B cell (primary cell): Measurements from ENCODE around the gene KCTD13. TPM values are rescaled to one million over a fixed set of nuclear protein-coding genes. Genes with fewer than 3 reads are reported as not detected.

Experiments
- ATAC-seq: fragments of 200-7000 bp; cut with Tn5 transposase; one replicate; pipeline ENCODE4 v1.10.0; 2021; ENCODE audit warnings: low read depth, mild to moderate bottlenecking, moderate number of reproducible peaks, moderate library complexity
- CTCF ChIA-PET: fragments of 350-600 bp; sonication (Branson Sonifier 250); formaldehyde crosslinking; loops from one replicate; lab custom pipeline; 2021; ENCODE audit warnings: antibody characterized with exemption, inconsistent platforms; lab: Charles Lee
- POLR2A ChIA-PET: fragments of 350-600 bp; sonication (Branson Sonifier 250); formaldehyde crosslinking; loops from one replicate; lab custom pipeline; 2021; ENCODE audit warnings: antibody characterized with exemption; lab: Charles Lee
- DNase-seq: peaks from one replicate; pipeline ENCODE4 v3.0.0; 2013
- H2AFZ ChIP-seq: 2 replicates; pipeline ENCODE4 v1.6.1; 2012; ENCODE audit warnings: mild to moderate bottlenecking, low read depth, low read length; ENCODE audit not compliant: insufficient read depth, poor library complexity, severe bottlenecking
- H3K27ac ChIP-seq, 2 donors: 1 replicate in 1 of 2; 2 replicates in 1 of 2; pipeline ENCODE4 v1.5.1; 2012 to 2013; ENCODE audit warnings: low read length in 2 of 2, mild to moderate bottlenecking in 2 of 2, moderate library complexity in 1 of 2
- H3K27me3 ChIP-seq, 4 experiments: fragments of 200-600 bp in 1 of 4; sonication (generic) in 1 of 4; replicated peaks in 1 of 4; 1 replicate in 2 of 4; 2 replicates in 2 of 4; pipeline versions ENCODE4 v1.6.1 to v1.7.0; 2013 to 2016; ENCODE audit warnings: low read length in 3 of 4, mild to moderate bottlenecking in 2 of 4, mixed read lengths in 1 of 4, moderate library complexity in 1 of 4; ENCODE audit not compliant: insufficient read depth in 4 of 4, control insufficient read depth in 3 of 4; ENCODE audit errors: control extremely low read depth in 1 of 4
- H3K36me3 ChIP-seq, 2 experiments: replicated peaks in 1 of 2; 1 replicate in 1 of 2; 2 replicates in 1 of 2; pipeline versions ENCODE4 v1.6.1 to v1.7.1; 2013; ENCODE audit warnings: low read length in 1 of 2; ENCODE audit not compliant: insufficient read depth in 2 of 2, control insufficient read depth in 1 of 2; ENCODE audit errors: control extremely low read depth in 1 of 2, extremely low read depth in 1 of 2
- H3K4me1 ChIP-seq, 2 donors: fragments of 200-600 bp in 1 of 2; sonication (generic) in 1 of 2; 1 replicate in 1 of 2; 2 replicates in 1 of 2; pipeline versions ENCODE4 v1.5.1 to v1.6.1; 2013 to 2017; ENCODE audit warnings: low read length in 2 of 2; ENCODE audit not compliant: control insufficient read depth in 2 of 2, insufficient read depth in 2 of 2
- H3K4me2 ChIP-seq: replicated peaks from 2 replicates; pipeline ENCODE3; 2012; ENCODE audit warnings: mild to moderate bottlenecking, low read depth, low read length; ENCODE audit not compliant: poor library complexity, severe bottlenecking
- H3K4me3 ChIP-seq, 5 experiments: fragments of 200-600 bp in 1 of 5; sonication (generic) in 1 of 5; 1 replicate in 3 of 5; 2 replicates in 2 of 5; pipeline versions ENCODE4 v1.5.1 to v1.7.0; 2011 to 2016; ENCODE audit warnings: low read length in 4 of 5, mild to moderate bottlenecking in 4 of 5, low read depth in 2 of 5, control low read depth in 1 of 5, moderate library complexity in 1 of 5; ENCODE audit not compliant: insufficient read depth in 1 of 5; ENCODE audit errors: control extremely low read depth in 1 of 5, extremely low read depth in 1 of 5
- H3K79me2 ChIP-seq: fragments of 200-600 bp; sonication (generic); one replicate; pipeline ENCODE4 v1.6.0; 2016; ENCODE audit warnings: low read length; ENCODE audit not compliant: control insufficient read depth, insufficient read depth
- H3K9ac ChIP-seq: fragments of 200-600 bp; sonication (generic); 2 replicates; pipeline ENCODE4 v1.6.1; 2017; ENCODE audit warnings: mild to moderate bottlenecking, low read length, moderate library complexity
- H3K9me3 ChIP-seq, 3 donors: one replicate each; pipeline versions ENCODE4 v1.6.1 to v1.7.1; 2013; ENCODE audit warnings: low read length in 2 of 3; ENCODE audit not compliant: control insufficient read depth in 2 of 3, insufficient read depth in 1 of 3; ENCODE audit errors: control extremely low read depth in 1 of 3
- H4K20me1 ChIP-seq: 2 replicates; pipeline ENCODE4 v1.6.0; 2012; ENCODE audit warnings: mild to moderate bottlenecking, low read length; ENCODE audit not compliant: insufficient read depth, control insufficient read depth, poor library complexity, severe bottlenecking
- H3K27ac Mint-ChIP-seq: one replicate; pipeline ENCODE4 v1.8.0; 2021; ENCODE audit warnings: mixed read lengths
- H3K27me3 Mint-ChIP-seq: one replicate; pipeline ENCODE4 v1.8.0; 2021; ENCODE audit warnings: mixed read lengths
- H3K4me1 Mint-ChIP-seq: one replicate; pipeline ENCODE4 v1.8.0; 2021; ENCODE audit warnings: mixed read lengths
- H3K4me3 Mint-ChIP-seq: one replicate; pipeline ENCODE4 v1.8.0; 2021; ENCODE audit warnings: mixed read lengths
- H3K9me3 Mint-ChIP-seq: one replicate; pipeline ENCODE4 v1.8.0; 2022; ENCODE audit warnings: mixed read lengths; ENCODE audit not compliant: insufficient read depth
- EZH2 ChIP-seq: IDR thresholded peaks from 2 replicates; pipeline ENCODE4 v1.6.1; 2012; ENCODE audit warnings: borderline replicate concordance, low read depth, mild to moderate bottlenecking, moderate library complexity, low read length; ENCODE audit not compliant: insufficient read depth, poor library complexity, severe bottlenecking
- WGBS: methylation state at CpG from one replicate; pipeline ENCODE4 v1.1.5; 2013; ENCODE audit warnings: missing lambda C conversion rate; ENCODE audit not compliant: insufficient coverage; 5-methylcytosine and 5-hydroxymethylcytosine counted together
- intact Hi-C: fragments of 100-400 bp; cut with micrococcal nuclease; formaldehyde crosslinking; loops from one replicate; pipeline ENCODE4 v1.10.0; 2022
- polyA plus RNA-seq: library from polyadenylated mRNA; depleted of rRNA; stranded (reverse); fragments of >200 nt; gene quantifications from 2 replicates; pipeline ENCODE4 v1.2.3, GENCODE V29; 2012
- total RNA-seq, 2 donors: library from RNA; stranded (reverse); fragments of 120-200 nt in 1 of 2; gene quantifications; 1 replicate in 1 of 2; 2 replicates in 1 of 2; pipeline versions ENCODE4 v1.2.3 to v1.2.4, GENCODE V29; 2013 to 2022
- TF ChIP-seq, protein P1 (sequence below): fragments of 200-600 bp; IDR thresholded peaks from one replicate; pipeline ENCODE4 v1.8.0; 2022; ENCODE audit warnings: antibody characterized with exemption, mild to moderate bottlenecking

The KCTD13 gene
- total and polyA plus RNA-seq, 2 donors (not counting 1 experiment from before 2014, with no cell fraction given) = 61.5 to 74.3 TPM

DNA sequence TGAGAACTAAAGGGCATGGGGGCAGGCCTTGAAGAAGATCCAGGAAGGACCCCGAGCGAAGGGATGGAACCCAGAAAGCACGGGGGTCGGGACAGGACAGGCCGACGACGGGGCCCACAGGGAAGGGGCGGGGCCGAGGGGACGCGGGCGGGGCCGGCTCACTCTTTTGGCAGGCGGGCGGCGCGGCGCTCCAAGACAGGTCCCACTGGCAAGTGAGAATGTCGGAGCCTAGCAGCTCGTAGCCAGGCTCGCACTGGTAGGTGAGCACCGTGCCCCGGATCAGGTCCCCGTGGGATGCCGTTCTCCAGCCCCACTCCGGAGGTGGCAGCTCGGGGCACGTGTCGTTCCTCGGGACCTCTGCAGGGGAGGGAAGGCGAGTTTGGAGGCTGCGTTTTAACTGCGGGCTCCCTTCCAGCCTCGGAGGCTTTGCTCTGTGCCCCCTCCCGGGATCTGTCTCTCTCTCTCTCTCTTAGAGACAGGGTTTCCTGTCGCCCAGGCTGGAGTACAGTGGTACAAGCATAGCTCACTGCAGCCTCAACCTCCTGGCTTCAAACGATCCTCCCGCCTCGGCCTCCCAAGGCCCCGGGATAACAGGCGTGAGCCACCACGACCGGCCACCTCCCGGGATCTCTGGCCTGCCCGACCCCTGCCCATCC is 49.3 kb downstream of the KCTD13 start:
- peak overlapping the region; percentile 64 for H3K4me2 ChIP-seq

DNA sequence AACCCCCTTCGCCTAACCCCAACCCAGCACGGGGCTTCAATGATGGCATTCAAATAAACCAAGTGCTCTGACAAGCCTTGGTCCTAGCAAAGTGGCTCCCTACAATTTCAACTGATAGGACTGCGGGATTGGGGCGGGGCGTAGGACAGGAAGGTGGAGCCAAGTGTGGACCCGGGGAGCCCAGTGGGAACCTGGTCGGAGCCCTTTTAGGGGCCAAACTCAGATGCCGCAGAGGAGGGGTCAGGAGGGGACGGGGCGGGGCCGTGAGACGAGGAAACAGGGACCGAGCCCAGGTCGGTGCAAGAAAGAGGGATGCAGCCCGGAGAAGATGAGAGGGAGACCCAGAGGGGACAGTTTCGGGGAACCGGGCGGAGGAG is 49.8 kb downstream of the KCTD13 start:
- Histone ChIP-seq H3K79me2 (no peaks in the 10 kb centered on the region), H3K27me3 (peaks cover 0 to 40% (median 10%) of the 10 kb centered on the region in 4 experiments), H3K27ac (no peak overlapping the region), H4K20me1 (no peaks in the 10 kb centered on the region), H3K36me3 (no peaks in the 10 kb centered on the region), H3K4me3 (peak overlapping the region in 3 of 5 experiments; percentile 25 to 41 (median 35)), H2AFZ (peak overlapping the region; percentile 53), H3K9me3 (peaks cover 0 to 14% (median 3%) of the 10 kb centered on the region in 3 donors), H3K9ac (peak overlapping the region; percentile 48), H3K4me1 (peaks cover 17 to 18% of the 10 kb centered on the region in 2 donors), H3K4me2 (peak overlapping the region; percentile 64)
- Mint-ChIP-seq H3K9me3 (no peaks in the 10 kb centered on the region), H3K27me3 (peaks cover 29% of the 10 kb centered on the region), H3K27ac (no peak overlapping the region), H3K4me3 (peak overlapping the region; percentile 71), H3K4me1 (peaks cover 16% of the 10 kb centered on the region)
- no peak for TF ChIP-seq EZH2
- TF ChIP-seq, protein P1, sequence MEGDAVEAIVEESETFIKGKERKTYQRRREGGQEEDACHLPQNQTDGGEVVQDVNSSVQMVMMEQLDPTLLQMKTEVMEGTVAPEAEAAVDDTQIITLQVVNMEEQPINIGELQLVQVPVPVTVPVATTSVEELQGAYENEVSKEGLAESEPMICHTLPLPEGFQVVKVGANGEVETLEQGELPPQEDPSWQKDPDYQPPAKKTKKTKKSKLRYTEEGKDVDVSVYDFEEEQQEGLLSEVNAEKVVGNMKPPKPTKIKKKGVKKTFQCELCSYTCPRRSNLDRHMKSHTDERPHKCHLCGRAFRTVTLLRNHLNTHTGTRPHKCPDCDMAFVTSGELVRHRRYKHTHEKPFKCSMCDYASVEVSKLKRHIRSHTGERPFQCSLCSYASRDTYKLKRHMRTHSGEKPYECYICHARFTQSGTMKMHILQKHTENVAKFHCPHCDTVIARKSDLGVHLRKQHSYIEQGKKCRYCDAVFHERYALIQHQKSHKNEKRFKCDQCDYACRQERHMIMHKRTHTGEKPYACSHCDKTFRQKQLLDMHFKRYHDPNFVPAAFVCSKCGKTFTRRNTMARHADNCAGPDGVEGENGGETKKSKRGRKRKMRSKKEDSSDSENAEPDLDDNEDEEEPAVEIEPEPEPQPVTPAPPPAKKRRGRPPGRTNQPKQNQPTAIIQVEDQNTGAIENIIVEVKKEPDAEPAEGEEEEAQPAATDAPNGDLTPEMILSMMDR = no peak
- POLR2A ChIA-PET = interaction anchor here (0.5 kb wide), 1 partner anchor 30 kb away, joined by 6 read pairs; no protein-coding TSS in a partner anchor
- no peak for DNase-seq
- intact Hi-C loops = no loop called here
- ATAC-seq = no peak
- CTCF ChIA-PET = no interaction called here
- whole genome bisulfite sequencing = 24% methylated on average over 18 of the region's 18 CpGs

More for the DNA sequence above, 49.3 kb downstream of the KCTD13 start:
- TF ChIP-seq, protein P1 = no peak
- TF ChIP-seq EZH2 = no peak
- Mint-ChIP-seq H3K4me1 (peaks cover 16% of the 10 kb centered on the region), H3K9me3 (no peaks in the 10 kb centered on the region), H3K27ac (no peak overlapping the region), H3K4me3 (peak overlapping the region; percentile 71), H3K27me3 (peaks cover 31% of the 10 kb centered on the region)
- intact Hi-C loops = no loop called here
- CTCF ChIA-PET = no interaction called here
- Histone ChIP-seq H3K9ac (peak overlapping the region; percentile 48), H3K4me3 (peak overlapping the region in 3 of 5 experiments; percentile 25 to 41 (median 35)), H4K20me1 (no peaks in the 10 kb centered on the region), H3K9me3 (peaks cover 0 to 14% (median 3%) of the 10 kb centered on the region in 3 donors), H3K27me3 (peaks cover 0 to 42% (median 10%) of the 10 kb centered on the region in 4 experiments), H3K4me1 (peaks cover 17 to 18% of the 10 kb centered on the region in 2 donors), H3K36me3 (no peaks in the 10 kb centered on the region), H3K79me2 (no peaks in the 10 kb centered on the region), H3K27ac (no peak overlapping the region), H2AFZ (peak overlapping the region; percentile 53)
- POLR2A ChIA-PET = interaction anchor here (0.5 kb wide), 1 partner anchor 30 kb away, joined by 6 read pairs; no protein-coding TSS in a partner anchor
- DNase-seq (peak; percentile 33), ATAC-seq (peak; percentile 37)
- WGBS = 9% methylated on average over 45 of the region's 45 CpGs
